ENCODE results near the gene MRPL44. TPM values are rescaled to one million over a fixed set of nuclear protein-coding genes. Genes with fewer than 3 reads are reported as not detected.

The MRPL44 gene
- total RNA-seq, 4 donors from 2014 or later, result 18.9 to 58.4 (median 31.7) TPM

- H3K36me3 ChIP-seq, result no peaks in the 10 kb centered on the region
- H3K27me3 ChIP-seq, result no peaks in the 10 kb centered on the region
- peak overlapping the region; percentile 38 to 77 (median 66) for H3K27ac ChIP-seq
- TF ChIP-seq EP300 (IDR thresholded peaks at IDR 0.05; ENCODE audit: low read depth) (no peak), POLR2A (IDR thresholded peaks at IDR 0.05) (no peak), CTCF (IDR thresholded peaks at IDR 0.05) (no peak), POLR2AphosphoS5 (IDR thresholded peaks at IDR 0.05) (no peak)
- DNase-seq, result no peak
- WGBS, 2 donors (ENCODE audit: low coverage in 1 of 2), result 63 to 65% methylated on average over 2 to 6 of the region's 6 CpGs
- no peak overlapping the region for H3K4me3 ChIP-seq
- intact Hi-C loops (cut with DNase I; ENCODE audit: low total_unique reads), result no loop called here
- H3K9me3 ChIP-seq, result no peaks in the 10 kb centered on the region
- in situ Hi-C loops (cut with MboI; ENCODE audit: low pct_ligation_motif_present in 1 of 4, low pct_unique_long_range_greater_than_20kb in 1 of 4, low sequenced_read_pairs in 3 of 4), result loop anchor here in 1 of 4 donors (25.0 kb wide), 1 partner anchor 685 kb away; no protein-coding TSS in a partner anchor
- H3K4me1 ChIP-seq, result peaks cover 0 to 46% (median 17%) of the 10 kb centered on the region in 4 donors
Observed at GRCh38 chr2:223952280-223952968, 4.8 kb upstream of the MRPL44 start.

GRCh38 chr2:223954401-223954800 lies 2.9 kb upstream of the MRPL44 start:
- no peaks in the 10 kb centered on the region for H3K9me3 ChIP-seq
- 91% methylated on average over 1 to 3 of the region's 3 CpGs for WGBS, 2 donors (ENCODE audit: low coverage in 1 of 2)
- in situ Hi-C loops (cut with MboI; ENCODE audit: low pct_ligation_motif_present in 1 of 4, low pct_unique_long_range_greater_than_20kb in 1 of 4, low sequenced_read_pairs in 3 of 4), result loop anchor here in 1 of 4 donors (25.0 kb wide), 1 partner anchor 683 kb away; no protein-coding TSS in a partner anchor
- peaks cover 10 to 58% (median 32%) of the 10 kb centered on the region in 4 donors for H3K4me1 ChIP-seq
- intact Hi-C loops (cut with DNase I; ENCODE audit: low total_unique reads), result no loop called here
- H3K27ac ChIP-seq, result no peak overlapping the region
- H3K27me3 ChIP-seq, result no peaks in the 10 kb centered on the region
- H3K36me3 ChIP-seq, result no peaks in the 10 kb centered on the region
- TF ChIP-seq POLR2A (IDR thresholded peaks at IDR 0.05) (no peak), CTCF (IDR thresholded peaks at IDR 0.05) (no peak), EP300 (IDR thresholded peaks at IDR 0.05; ENCODE audit: low read depth) (no peak), POLR2AphosphoS5 (IDR thresholded peaks at IDR 0.05) (no peak)
- H3K4me3 ChIP-seq, result no peak overlapping the region
- DNase-seq, result no peak

GRCh38 chr2:223956300-223956699 lies 963 bp upstream of the MRPL44 start:
- Histone ChIP-seq H3K4me1 (peaks cover 21 to 60% (median 44%) of the 10 kb centered on the region in 4 donors), H3K27ac (peak overlapping the region; percentile 81 to 88 (median 86)), H3K9me3 (no peaks in the 10 kb centered on the region), H3K27me3 (no peaks in the 10 kb centered on the region), H3K4me3 (no peak overlapping the region), H3K36me3 (no peaks in the 10 kb centered on the region)
- no peak for DNase-seq
- in situ Hi-C loops (cut with MboI; ENCODE audit: low pct_ligation_motif_present in 1 of 4, low pct_unique_long_range_greater_than_20kb in 1 of 4, low sequenced_read_pairs in 3 of 4), result loop anchor here in 1 of 4 donors (25.0 kb wide), 1 partner anchor 681 kb away; no protein-coding TSS in a partner anchor
- TF ChIP-seq EP300 (IDR thresholded peaks at IDR 0.05; ENCODE audit: low read depth), result no peak
- TF ChIP-seq CTCF (IDR thresholded peaks at IDR 0.05), result no peak
- TF ChIP-seq POLR2A (IDR thresholded peaks at IDR 0.05), result no peak
- TF ChIP-seq POLR2AphosphoS5 (IDR thresholded peaks at IDR 0.05), result no peak
- WGBS, 2 donors (ENCODE audit: low coverage in 1 of 2), result 80 to 100% methylated on average over 2 to 4 of the region's 4 CpGs
- intact Hi-C loops (cut with DNase I; ENCODE audit: low total_unique reads), result no loop called here

- Histone ChIP-seq H3K36me3 (peaks cover 0 to 20% (median 0%) of the 10 kb centered on the region in 4 donors), H3K4me1 (peaks cover 21 to 64% (median 51%) of the 10 kb centered on the region in 4 donors), H3K9me3 (no peaks in the 10 kb centered on the region), H3K4me3 (peak overlapping the region in 1 of 4 donors; percentile 2), H3K27me3 (no peaks in the 10 kb centered on the region), H3K27ac (no peak overlapping the region)
- WGBS, 2 donors (ENCODE audit: low coverage in 1 of 2), result 24 to 40% methylated on average over 5 of the region's 5 CpGs
- TF ChIP-seq POLR2A (IDR thresholded peaks at IDR 0.05) (no peak), POLR2AphosphoS5 (IDR thresholded peaks at IDR 0.05) (no peak), EP300 (IDR thresholded peaks at IDR 0.05; ENCODE audit: low read depth) (no peak), CTCF (IDR thresholded peaks at IDR 0.05) (no peak)
- DNase-seq, result no peak
- in situ Hi-C loops (cut with MboI; ENCODE audit: low pct_ligation_motif_present in 1 of 4, low pct_unique_long_range_greater_than_20kb in 1 of 4, low sequenced_read_pairs in 3 of 4), result loop anchor here in 1 of 4 donors (25.0 kb wide), 1 partner anchor 678 kb away; no protein-coding TSS in a partner anchor
- intact Hi-C loops (cut with DNase I; ENCODE audit: low total_unique reads), result no loop called here
Observed at GRCh38 chr2:223959688-223960087, 2.4 kb downstream of the MRPL44 start.
